BJ (cell line): Measurements from ENCODE around the gene AGFG2. TPM values are rescaled to one million over a fixed set of nuclear protein-coding genes. Genes with fewer than 3 reads are reported as not detected.
A peak's percentile ranks its signal among the peaks of the same experiment; 100 is the strongest.

Experiments used
- CTCF ChIA-PET: fragments of 350-600 bp; formaldehyde crosslinking; extraction: SDS; loops from one replicate; lab custom pipeline; 2021; ENCODE audit warnings: antibody characterized with exemption, inconsistent platforms; lab: Yijun Ruan, JAX
- POLR2A ChIA-PET: fragments of 300-600 bp; sonication (Branson Sonifier 250); formaldehyde crosslinking; extraction: SDS; loops from one replicate; lab custom pipeline; 2021; ENCODE audit warnings: antibody characterized with exemption; lab: Charles Lee
- DNase-seq: peaks from one replicate; pipeline ENCODE4 v3.0.0-alpha.2; 2011; ENCODE audit warnings: low read depth
- H3K27me3 ChIP-seq: 2 replicates; pipeline ENCODE4 v1.6.0; 2011; ENCODE audit warnings: low read length; ENCODE audit not compliant: control insufficient read depth, insufficient read depth
- H3K36me3 ChIP-seq: 2 replicates; pipeline ENCODE4 v1.5.1; 2011; ENCODE audit warnings: low read length; ENCODE audit not compliant: control insufficient read depth, insufficient read depth
- H3K4me3 ChIP-seq: 2 replicates; pipeline ENCODE4 v1.5.1; 2011; ENCODE audit warnings: low read depth, mild to moderate bottlenecking, control low read depth, low read length
- CTCF ChIP-seq: IDR thresholded peaks from 2 replicates; pipeline ENCODE4 v1.5.1; 2011; ENCODE audit warnings: low read depth, mild to moderate bottlenecking, control low read depth, inconsistent platforms, low read length, moderate library complexity; ENCODE audit not compliant: insufficient read depth
- polyA plus RNA-seq: library from polyadenylated mRNA; depleted of rRNA; stranded (reverse); fragments of >200 nt; gene quantifications from 2 replicates; pipeline ENCODE4 v1.2.3, GENCODE V29; 2011

AGFG2 gene
- polyA plus RNA-seq, 1 experiment: 10.9 TPM

- ChIA-PET POLR2A (no interaction called here), CTCF (no interaction called here)
- no peaks in the 10 kb centered on the region for H3K36me3 ChIP-seq
- H3K4me3 ChIP-seq: no peak overlapping the region
- TF ChIP-seq CTCF: no peak
- DNase-seq: no peak
- H3K27me3 ChIP-seq: peaks cover 5% of the 10 kb centered on the region; the same call in 1 of the 2 replicates
Measured at GRCh38 chr7:100513212-100513810, 25.7 kb upstream of the AGFG2 start.

GRCh38 chr7:100515072-100515532 is 23.9 kb upstream of the AGFG2 start:
- Histone ChIP-seq H3K4me3 (no peak overlapping the region), H3K36me3 (no peaks in the 10 kb centered on the region), H3K27me3 (0 out of 2 replicates have a peak, but pooled peaks cover 3% of the 10 kb centered on the region)
- DNase-seq: peak; percentile 53
- ChIA-PET CTCF (interaction anchor here (1.7 kb wide), 1 partner anchor 27 kb away, joined by 4 read pairs; no protein-coding TSS in a partner anchor), POLR2A (no interaction called here)
- no peak for TF ChIP-seq CTCF

- no peak for TF ChIP-seq CTCF
- POLR2A ChIA-PET: interaction anchor here (0.5 to 0.7 kb wide), 2 partner anchors 35 to 86 kb away, joined by 3 to 11 read pairs; partner anchors contain the start of gene PCOLCE
- Histone ChIP-seq H3K27me3 (0 out of 2 replicates have a peak, but pooled peaks cover 3% of the 10 kb centered on the region), H3K36me3 (no peaks in the 10 kb centered on the region), H3K4me3 (no peak overlapping the region)
- CTCF ChIA-PET: interaction anchor here (0.8 to 1.7 kb wide), 4 partner anchors 11 to 177 kb away, joined by 3 to 4 read pairs (median 3); no protein-coding TSS in a partner anchor
- DNase-seq: peak; percentile 78
Measured at GRCh38 chr7:100516135-100516812, 22.7 kb upstream of the AGFG2 start.

GRCh38 chr7:100517305-100517704 is 21.7 kb upstream of the AGFG2 start:
- Histone ChIP-seq H3K27me3 (0 out of 2 replicates have a peak, but pooled peaks cover 3% of the 10 kb centered on the region), H3K4me3 (no peak overlapping the region), H3K36me3 (no peaks in the 10 kb centered on the region)
- ChIA-PET POLR2A (no interaction called here), CTCF (interaction anchor here (1.0 kb wide), 1 partner anchor 42 kb away, joined by 3 read pairs; no protein-coding TSS in a partner anchor)
- DNase-seq: no peak
- TF ChIP-seq CTCF: no peak

- no peaks in the 10 kb centered on the region for H3K36me3 ChIP-seq
- 0 out of 2 replicates have a peak, but pooled peaks cover 5% of the 10 kb centered on the region for H3K27me3 ChIP-seq
- TF ChIP-seq CTCF: no peak
- no peak overlapping the region for H3K4me3 ChIP-seq
- no peak for DNase-seq
- ChIA-PET POLR2A (no interaction called here), CTCF (interaction anchor here (1.0 kb wide), 1 partner anchor 50 kb away, joined by 3 read pairs; no protein-coding TSS in a partner anchor)
Measured at GRCh38 chr7:100519580-100519979, 19.4 kb upstream of the AGFG2 start.
